Measurements from ENCODE around the gene TMEM132C.
"Not testable (repeated sequence)": the region's sequence is repeated elsewhere in the genome, so short reads cannot be mapped to it uniquely, and the experiment has no call there.

TMEM132C gene

DNA sequence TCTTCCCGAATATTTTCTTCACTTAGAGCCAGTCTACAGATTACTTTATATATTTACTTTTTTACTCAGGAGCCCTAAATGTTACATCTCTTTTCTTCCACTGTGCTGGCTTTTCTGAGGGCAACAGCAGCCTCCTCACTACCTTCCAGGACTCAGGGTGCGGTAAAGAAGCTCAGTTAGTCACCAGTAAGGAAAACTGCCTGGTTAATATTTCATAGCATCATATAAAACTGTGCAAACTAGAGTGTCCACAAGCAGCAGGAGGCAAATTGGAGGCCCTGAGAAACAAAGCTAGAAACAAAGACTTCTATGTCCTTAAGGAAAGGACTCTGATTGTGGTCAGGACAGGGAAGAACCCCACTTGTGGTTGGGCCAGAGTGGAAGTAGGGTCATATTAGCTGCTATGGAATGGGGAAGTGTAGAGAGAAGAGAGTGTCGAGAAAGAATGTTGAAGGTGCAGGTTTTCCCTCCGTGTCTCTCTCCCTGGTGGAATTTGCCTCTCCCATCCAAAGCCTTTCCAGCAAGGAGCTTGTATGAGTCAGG, 336.7 kb downstream of the TMEM132C start:
- no peak for DNase-seq (ENCODE audit: low spot score)
- no peak for TF ChIP-seq CTCF (IDR thresholded peaks at IDR 0.05; ENCODE audit: borderline replicate concordance, control extremely low read depth, extremely low read depth, insufficient read depth, missing control alignments)
- in situ Hi-C loops (cut with MboI; ENCODE audit: low sequenced_read_pairs, unreplicated experiment) = no loop called here

GRCh38 chr12:128604219-128604618, 337.2 kb downstream of the TMEM132C start:
- DNase-seq (ENCODE audit: low spot score); in situ Hi-C loops (cut with MboI; ENCODE audit: low sequenced_read_pairs, unreplicated experiment): not testable (repeated sequence)

DNA sequence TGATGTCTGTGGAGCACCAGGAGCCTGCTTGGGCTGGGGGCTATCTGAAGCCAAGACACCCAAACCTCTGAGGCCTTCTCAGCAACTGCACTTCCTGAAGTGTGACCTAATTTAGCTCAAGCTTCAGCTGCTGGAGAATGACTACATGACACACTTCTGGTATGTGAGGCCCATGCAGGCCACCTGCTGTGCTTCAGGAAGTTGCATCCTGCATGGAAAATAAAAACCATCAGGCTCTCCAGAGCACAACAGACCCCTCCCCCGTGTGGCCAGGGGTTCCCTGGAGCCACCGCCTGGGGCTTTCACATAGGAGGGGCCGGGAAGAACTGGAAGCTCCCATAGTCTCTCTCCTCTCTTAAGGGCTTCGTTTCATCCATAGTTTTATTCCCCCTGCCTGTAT, 339.1 kb downstream of the TMEM132C start:
- in situ Hi-C loops (cut with MboI; ENCODE audit: low sequenced_read_pairs, unreplicated experiment) = no loop called here
- no peak for DNase-seq (ENCODE audit: low spot score)
- no peak for TF ChIP-seq CTCF (IDR thresholded peaks at IDR 0.05; ENCODE audit: borderline replicate concordance, control extremely low read depth, extremely low read depth, insufficient read depth, missing control alignments)

GRCh38 chr12:128606538-128606937, 339.6 kb downstream of the TMEM132C start:
- DNase-seq (ENCODE audit: low spot score) = no peak
- no peak for TF ChIP-seq CTCF (IDR thresholded peaks at IDR 0.05; ENCODE audit: borderline replicate concordance, control extremely low read depth, extremely low read depth, insufficient read depth, missing control alignments)
- in situ Hi-C loops (cut with MboI; ENCODE audit: low sequenced_read_pairs, unreplicated experiment) = no loop called here

DNA sequence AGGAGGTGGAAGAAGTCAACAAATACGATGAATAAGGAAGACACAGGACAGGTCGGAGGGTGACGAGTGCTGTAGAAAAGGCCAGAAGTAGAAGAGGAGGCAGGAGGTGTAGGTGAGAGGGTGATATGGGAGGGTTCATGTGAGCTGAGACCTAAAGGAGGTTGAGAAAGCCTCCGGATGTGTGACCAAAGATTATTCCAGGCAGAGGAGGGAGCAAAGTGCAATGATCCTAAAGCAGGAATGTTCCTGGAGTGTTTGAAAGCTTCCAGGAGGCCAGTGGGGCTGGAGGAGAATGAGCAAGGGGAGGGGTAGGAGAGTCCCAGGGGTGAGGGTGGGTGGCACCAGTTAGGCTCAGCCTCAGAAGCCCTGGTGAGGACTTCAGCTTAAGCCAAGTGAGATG, 340.0 kb downstream of the TMEM132C start:
- in situ Hi-C loops (cut with MboI; ENCODE audit: low sequenced_read_pairs, unreplicated experiment) = no loop called here
- DNase-seq (ENCODE audit: low spot score) = no peak
- TF ChIP-seq CTCF (IDR thresholded peaks at IDR 0.05; ENCODE audit: borderline replicate concordance, control extremely low read depth, extremely low read depth, insufficient read depth, missing control alignments) = no peak

DNA sequence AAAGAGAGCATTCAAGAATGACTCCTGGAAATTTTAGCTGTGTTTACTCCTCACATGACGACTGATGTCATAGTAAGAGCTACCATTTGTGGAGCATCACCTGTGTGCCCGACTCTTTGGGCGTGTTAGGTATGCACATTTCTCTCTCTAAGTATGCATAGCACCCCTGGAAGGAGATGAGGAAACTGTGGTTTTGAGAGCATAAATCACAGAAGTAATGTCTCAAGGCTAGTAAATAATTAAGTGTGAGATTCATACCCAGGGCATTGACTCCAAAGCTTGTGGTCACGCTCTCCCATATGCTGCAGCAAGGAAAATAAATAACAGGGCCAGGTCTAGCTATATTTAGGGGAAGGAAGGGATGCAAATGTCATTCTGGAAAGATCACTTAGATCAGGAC, 340.7 kb downstream of the TMEM132C start:
- in situ Hi-C loops (cut with MboI; ENCODE audit: low sequenced_read_pairs, unreplicated experiment) = no loop called here
- no peak for TF ChIP-seq CTCF (IDR thresholded peaks at IDR 0.05; ENCODE audit: borderline replicate concordance, control extremely low read depth, extremely low read depth, insufficient read depth, missing control alignments)
- DNase-seq (ENCODE audit: low spot score) = no peak

DNA sequence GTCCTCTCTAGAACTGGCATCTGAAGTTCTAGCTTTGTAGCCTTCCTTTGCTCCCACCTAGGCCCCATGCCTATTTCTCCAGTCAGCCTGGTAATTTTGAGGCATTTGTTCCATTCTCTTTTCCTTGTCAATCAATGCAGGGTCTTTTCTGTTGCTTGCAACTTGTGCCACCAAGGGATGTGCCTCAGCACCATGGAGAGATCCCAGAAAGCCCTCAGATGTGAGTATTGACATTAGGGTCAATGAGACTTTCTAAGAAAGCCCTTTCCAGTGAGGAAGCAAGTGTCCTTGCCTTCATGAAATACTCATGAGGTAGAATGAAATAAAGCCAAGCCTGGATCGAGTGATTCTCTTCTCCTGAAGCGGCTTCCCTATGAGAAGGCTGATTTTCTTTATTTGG, 342.9 kb downstream of the TMEM132C start:
- DNase-seq (ENCODE audit: low spot score) = no peak
- no peak for TF ChIP-seq CTCF (IDR thresholded peaks at IDR 0.05; ENCODE audit: borderline replicate concordance, control extremely low read depth, extremely low read depth, insufficient read depth, missing control alignments)

More for the DNA sequence above, 342.9 kb downstream of the TMEM132C start:
- in situ Hi-C loops (cut with MboI; ENCODE audit: low sequenced_read_pairs, unreplicated experiment) = no loop called here

All from GM13976 (cell line).